HFFc6 (cell line): ENCODE results near the gene WDSUB1. TPM values are rescaled to one million over a fixed set of nuclear protein-coding genes. Genes with fewer than 3 reads are reported as not detected.

Experiments used
- DNase-seq: peaks from one replicate; pipeline ENCODE4 v3.0.0-alpha.2; 2018
- H3K27ac Mint-ChIP-seq: 2 replicates; pipeline ENCODE4 v1.8.0; 2020; ENCODE audit warnings: mild to moderate bottlenecking, mixed read lengths
- H3K27me3 Mint-ChIP-seq: 2 replicates; pipeline ENCODE4 v1.8.0; 2021; ENCODE audit warnings: mild to moderate bottlenecking, moderate library complexity, mixed read lengths; ENCODE audit not compliant: insufficient read depth
- H3K36me3 Mint-ChIP-seq: 2 replicates; pipeline ENCODE4 v1.8.0; 2021; ENCODE audit warnings: low read depth, mixed read lengths
- H3K4me1 Mint-ChIP-seq: 2 replicates; pipeline ENCODE4 v1.8.0; 2020; ENCODE audit warnings: low read depth, mixed read lengths
- H3K4me3 Mint-ChIP-seq: 2 replicates; pipeline ENCODE4 v1.8.0; 2020; ENCODE audit warnings: mild to moderate bottlenecking, moderate library complexity, mixed read lengths
- H3K9me3 Mint-ChIP-seq: 2 replicates; pipeline ENCODE4 v1.8.0; 2020; ENCODE audit warnings: mild to moderate bottlenecking, mixed read lengths
- CTCF ChIP-seq: fragments of 200-600 bp; sonication (generic); IDR thresholded peaks from 2 replicates; pipeline ENCODE4 v1.5.0; 2021; ENCODE audit warnings: antibody characterized with exemption, mild to moderate bottlenecking
- total RNA-seq, 6 experiments: library from RNA; stranded (reverse); fragmentation: NEBNext Ultra II Directional; extraction: Animal tissue kit (Norgen Biotek cat#: 25700); gene quantifications; 2 replicates in 1 of 6; 3 replicates in 5 of 6; pipeline ENCODE4 v1.2.3, GENCODE V29; 2021

WDSUB1 gene
- total RNA-seq, 6 experiments from 2014 or later: 6.1 to 8.9 (median 7.0) TPM

- no peak for DNase-seq
- H3K36me3 Mint-ChIP-seq: no peaks in the 10 kb centered on the region
- H3K9me3 Mint-ChIP-seq: no peaks in the 10 kb centered on the region
- no peak for TF ChIP-seq CTCF
- H3K4me1 Mint-ChIP-seq: peaks cover 20% of the 10 kb centered on the region
- no peak overlapping the region for H3K27ac Mint-ChIP-seq
- H3K27me3 Mint-ChIP-seq: no peaks in the 10 kb centered on the region; the same call in 1 of the 2 replicates
- no peak overlapping the region for H3K4me3 Mint-ChIP-seq
These were observed 5.5 kb downstream of the WDSUB1 start for GRCh38 chr2:159281002-159281401.

- no peaks in the 10 kb centered on the region; the same call in 1 of the 2 replicates for H3K27me3 Mint-ChIP-seq
- peaks cover 9% of the 10 kb centered on the region for H3K4me1 Mint-ChIP-seq
- H3K36me3 Mint-ChIP-seq: no peaks in the 10 kb centered on the region
- no peaks in the 10 kb centered on the region for H3K9me3 Mint-ChIP-seq
- no peak for DNase-seq
- TF ChIP-seq CTCF: no peak
- no peak overlapping the region for H3K27ac Mint-ChIP-seq
- no peak overlapping the region for H3K4me3 Mint-ChIP-seq
These were observed 6.8 kb downstream of the WDSUB1 start for GRCh38 chr2:159279700-159280099.

GRCh38 chr2:159275111-159275510 is 11.4 kb downstream of the WDSUB1 start:
- TF ChIP-seq CTCF: no peak
- H3K9me3 Mint-ChIP-seq: no peaks in the 10 kb centered on the region
- H3K36me3 Mint-ChIP-seq: peaks cover 9% of the 10 kb centered on the region
- H3K27me3 Mint-ChIP-seq: no peaks in the 10 kb centered on the region; the same call in 1 of the 2 replicates
- H3K4me1 Mint-ChIP-seq: peaks cover 6% of the 10 kb centered on the region
- no peak for DNase-seq
- H3K27ac Mint-ChIP-seq: no peak overlapping the region
- no peak overlapping the region for H3K4me3 Mint-ChIP-seq

- Mint-ChIP-seq H3K4me1 (peaks cover 19% of the 10 kb centered on the region), H3K27ac (no peak overlapping the region), H3K36me3 (peaks cover 10% of the 10 kb centered on the region), H3K9me3 (no peaks in the 10 kb centered on the region), H3K27me3 (no peaks in the 10 kb centered on the region; the same call in none of the 2 replicates), H3K4me3 (no peak overlapping the region)
- no peak for TF ChIP-seq CTCF
- DNase-seq: no peak
These were observed 14.3 kb downstream of the WDSUB1 start for GRCh38 chr2:159272156-159272555.

- no peak for DNase-seq
- Mint-ChIP-seq H3K36me3 (peaks cover 13% of the 10 kb centered on the region), H3K4me1 (peaks cover 19% of the 10 kb centered on the region), H3K27me3 (no peaks in the 10 kb centered on the region; the same call in none of the 2 replicates), H3K4me3 (no peak overlapping the region), H3K9me3 (no peaks in the 10 kb centered on the region), H3K27ac (no peak overlapping the region)
- TF ChIP-seq CTCF: no peak
These were observed 15.6 kb downstream of the WDSUB1 start for GRCh38 chr2:159270744-159271379.
